Common myeloid progenitor, CD34-positive (primary cell): Measurements from ENCODE around the gene CLCN4.

ENCODE experiments used
- CTCF ChIA-PET: fragments of 350-600 bp; sonication (Branson Sonifier 250); formaldehyde crosslinking; loops from one replicate; lab custom pipeline; 2021; ENCODE audit warnings: antibody characterized with exemption; lab: Charles Lee
- POLR2A ChIA-PET: fragments of 350-600 bp; sonication (Branson Sonifier 250); formaldehyde crosslinking; loops from one replicate; lab custom pipeline; 2021; ENCODE audit warnings: antibody characterized with exemption; lab: Charles Lee
- DNase-seq, 3 donors: peaks; one replicate each; pipeline versions ENCODE4 v3.0.0 to v3.0.0-alpha.2; 2013
- H3K27ac ChIP-seq, 2 experiments: 1 replicate in 1 of 2; 2 replicates in 1 of 2; pipeline ENCODE4 v1.7.0; 2013; ENCODE audit warnings: inconsistent platforms in 2 of 2, low read length in 2 of 2, mild to moderate bottlenecking in 2 of 2, low read depth in 1 of 2, moderate library complexity in 1 of 2; ENCODE audit not compliant: severe bottlenecking in 2 of 2, insufficient read depth in 1 of 2, poor library complexity in 1 of 2
- H3K27me3 ChIP-seq, 5 experiments: replicated peaks in 2 of 5; 1 replicate in 3 of 5; 2 replicates in 2 of 5; pipeline versions ENCODE4 v1.6.1 to v1.7.0; 2013; ENCODE audit warnings: low read length in 4 of 5, mild to moderate bottlenecking in 2 of 5, moderate library complexity in 2 of 5, inconsistent platforms in 1 of 5; ENCODE audit not compliant: insufficient read depth in 5 of 5, control insufficient read depth in 4 of 5
- H3K36me3 ChIP-seq, 4 experiments: 1 replicate in 2 of 4; 2 replicates in 2 of 4; pipeline versions ENCODE4 v1.6.1 to v1.7.0; 2013; ENCODE audit warnings: low read length in 3 of 4, control low read depth in 1 of 4, mild to moderate bottlenecking in 1 of 4; ENCODE audit not compliant: control insufficient read depth in 4 of 4, insufficient read depth in 4 of 4
- H3K4me1 ChIP-seq, 4 experiments: 1 replicate in 3 of 4; 2 replicates in 1 of 4; pipeline versions ENCODE4 v1.6.1 to v1.7.1; 2013; ENCODE audit warnings: low read length in 3 of 4, mild to moderate bottlenecking in 3 of 4, control low read depth in 1 of 4, inconsistent platforms in 1 of 4, moderate library complexity in 1 of 4; ENCODE audit not compliant: control insufficient read depth in 4 of 4, insufficient read depth in 4 of 4; ENCODE audit errors: control extremely low read depth in 1 of 4
- H3K4me3 ChIP-seq, 7 experiments: 1 replicate in 4 of 7; 2 replicates in 3 of 7; pipeline versions ENCODE4 v1.5.1 to v1.7.0; 2013; ENCODE audit warnings: mild to moderate bottlenecking in 7 of 7, low read length in 6 of 7, moderate library complexity in 6 of 7, inconsistent platforms in 2 of 7, low read depth in 2 of 7, control low read depth in 1 of 7; ENCODE audit not compliant: insufficient read depth in 4 of 7, control insufficient read depth in 1 of 7; ENCODE audit errors: extremely low read depth in 1 of 7
- H3K9me3 ChIP-seq, 5 experiments: 1 replicate in 4 of 5; 2 replicates in 1 of 5; pipeline versions ENCODE4 v1.6.1 to v1.7.1; 2013; ENCODE audit warnings: low read length in 4 of 5, mild to moderate bottlenecking in 2 of 5, inconsistent platforms in 1 of 5, low read depth in 1 of 5, moderate library complexity in 1 of 5; ENCODE audit not compliant: control insufficient read depth in 4 of 5, insufficient read depth in 2 of 5; ENCODE audit errors: control extremely low read depth in 1 of 5
- WGBS: methylation state at CpG from one replicate; pipeline ENCODE4 v1.1.5; 2013; ENCODE audit not compliant: insufficient coverage; 5-methylcytosine and 5-hydroxymethylcytosine counted together

The CLCN4 gene

DNA sequence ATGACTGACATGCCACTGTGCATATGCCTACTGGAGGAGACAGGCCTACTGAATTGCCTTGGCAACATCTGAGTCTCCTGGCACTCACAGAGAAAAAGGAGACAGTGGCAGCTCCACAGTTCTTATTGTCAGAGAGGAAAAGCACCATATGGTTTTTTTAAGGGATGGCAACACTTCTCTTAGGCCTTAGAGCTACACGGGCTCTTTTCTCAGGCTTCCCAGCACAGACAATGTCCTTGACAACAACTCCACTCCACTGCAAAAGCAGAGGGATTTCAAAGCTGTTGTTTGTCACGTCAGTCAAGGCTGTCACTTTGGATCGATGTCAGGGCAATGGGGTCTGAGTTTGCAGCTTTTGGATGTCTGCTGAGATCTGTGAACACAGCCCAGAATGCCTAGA lies 4.7 kb upstream of the CLCN4 start:
- ChIA-PET CTCF (no interaction called here), POLR2A (no interaction called here)
- no peaks in the 10 kb centered on the region for H3K36me3 ChIP-seq
- no peak overlapping the region for H3K4me3 ChIP-seq
- no peak for DNase-seq
- H3K27me3 ChIP-seq, result peaks cover 0 to 22% (median 0%) of the 10 kb centered on the region in 5 experiments
- 71% methylated on average over 1 of the region's 3 CpGs for WGBS
- peaks cover 0 to 7% (median 3%) of the 10 kb centered on the region in 4 experiments for H3K4me1 ChIP-seq
- no peak overlapping the region for H3K27ac ChIP-seq
- H3K9me3 ChIP-seq, result no peaks in the 10 kb centered on the region

GRCh38 chrX:10155137-10155536 lies 1.6 kb upstream of the CLCN4 start:
- Histone ChIP-seq H3K27me3 (peaks cover 0 to 42% (median 0%) of the 10 kb centered on the region in 5 experiments), H3K4me1 (peaks cover 0 to 13% (median 6%) of the 10 kb centered on the region in 4 experiments), H3K27ac (no peak overlapping the region), H3K36me3 (no peaks in the 10 kb centered on the region), H3K4me3 (no peak overlapping the region), H3K9me3 (peaks cover 0 to 4% (median 0%) of the 10 kb centered on the region in 5 experiments)
- CTCF ChIA-PET, result no interaction called here
- no peak for DNase-seq
- WGBS, result 100% methylated on average over 1 of the region's 4 CpGs
- POLR2A ChIA-PET, result no interaction called here

DNA sequence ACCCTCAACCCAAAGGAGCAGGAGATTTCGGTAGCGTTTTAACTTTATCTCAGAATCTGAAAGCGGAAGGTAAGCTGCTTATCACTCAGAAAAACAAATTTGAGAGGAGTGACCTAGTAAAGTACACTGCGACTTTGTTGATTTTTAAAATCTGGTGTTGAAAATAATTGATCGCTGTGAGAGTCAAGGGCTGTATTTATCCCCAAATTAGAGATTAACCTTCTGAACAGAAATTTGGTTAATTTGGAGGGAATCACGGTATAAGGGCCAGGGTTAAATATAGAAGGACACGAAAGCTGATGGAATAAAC lies 212 bp downstream of the CLCN4 start:
- H3K4me1 ChIP-seq, result peaks cover 0 to 13% (median 6%) of the 10 kb centered on the region in 4 experiments
- H3K9me3 ChIP-seq, result peaks cover 0 to 4% (median 0%) of the 10 kb centered on the region in 5 experiments
- H3K36me3 ChIP-seq, result no peaks in the 10 kb centered on the region
- no peak for DNase-seq
- peak overlapping the region in 1 of 2 experiments; percentile 5 for H3K27ac ChIP-seq
- WGBS, result 30% methylated on average over 5 of the region's 7 CpGs
- ChIA-PET POLR2A (no interaction called here), CTCF (no interaction called here)
- peak overlapping the region in 5 of 7 experiments; percentile 2 to 71 (median 46) for H3K4me3 ChIP-seq
- H3K27me3 ChIP-seq, result peaks cover 0 to 55% (median 0%) of the 10 kb centered on the region in 5 experiments

GRCh38 chrX:10157543-10157942 lies 768 bp downstream of the CLCN4 start:
- H3K27me3 ChIP-seq, result peaks cover 0 to 55% (median 0%) of the 10 kb centered on the region in 5 experiments
- peak overlapping the region in 1 of 7 experiments; percentile 71 for H3K4me3 ChIP-seq
- no CpG with 5 or more reads among the region's 3 CpGs for WGBS
- H3K36me3 ChIP-seq, result no peaks in the 10 kb centered on the region
- ChIA-PET CTCF (no interaction called here), POLR2A (no interaction called here)
- peaks cover 0 to 4% (median 0%) of the 10 kb centered on the region in 5 experiments for H3K9me3 ChIP-seq
- no peak overlapping the region for H3K27ac ChIP-seq
- H3K4me1 ChIP-seq, result peaks cover 0 to 13% (median 6%) of the 10 kb centered on the region in 4 experiments
- DNase-seq, result no peak

GRCh38 chrX:10158279-10159144 lies 1.7 kb downstream of the CLCN4 start:
- H3K36me3 ChIP-seq, result no peaks in the 10 kb centered on the region
- POLR2A ChIA-PET, result no interaction called here
- H3K27ac ChIP-seq, result no peak overlapping the region
- CTCF ChIA-PET, result no interaction called here
- H3K9me3 ChIP-seq, result peaks cover 0 to 4% (median 0%) of the 10 kb centered on the region in 5 experiments
- H3K4me3 ChIP-seq, result peak overlapping the region in 5 of 7 experiments; percentile 15 to 64 (median 47)
- DNase-seq, result peak in 2 of 3 donors; percentile 13 to 38
- peaks cover 0 to 13% (median 6%) of the 10 kb centered on the region in 4 experiments for H3K4me1 ChIP-seq
- 25% methylated on average over 50 of the region's 64 CpGs for WGBS
- H3K27me3 ChIP-seq, result peaks cover 0 to 55% (median 0%) of the 10 kb centered on the region in 5 experiments

DNA sequence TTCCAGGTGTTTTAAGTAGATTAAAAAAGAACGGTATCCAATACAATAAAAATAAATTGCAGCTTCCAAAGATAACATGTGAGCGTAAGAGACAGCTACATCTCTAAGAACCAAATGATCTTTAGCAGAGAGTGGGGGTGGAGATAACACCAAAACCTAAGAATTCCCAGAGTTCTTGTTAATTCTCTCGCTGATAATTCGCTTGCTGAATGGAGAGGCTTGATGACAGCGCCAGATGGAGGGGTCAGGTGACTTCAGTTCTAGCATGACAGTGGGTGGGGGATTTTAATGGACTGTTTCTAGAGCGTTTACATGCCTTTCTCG lies 2.3 kb downstream of the CLCN4 start:
- no peak overlapping the region for H3K4me3 ChIP-seq
- WGBS, result 81% methylated on average over 5 of the region's 7 CpGs
- DNase-seq, result peak in 1 of 3 donors; percentile 36
- POLR2A ChIA-PET, result no interaction called here
- no peaks in the 10 kb centered on the region for H3K36me3 ChIP-seq
- peaks cover 0 to 13% (median 6%) of the 10 kb centered on the region in 4 experiments for H3K4me1 ChIP-seq
- peaks cover 0 to 4% (median 0%) of the 10 kb centered on the region in 5 experiments for H3K9me3 ChIP-seq
- peaks cover 0 to 50% (median 0%) of the 10 kb centered on the region in 5 experiments for H3K27me3 ChIP-seq
- CTCF ChIA-PET, result no interaction called here
- no peak overlapping the region for H3K27ac ChIP-seq

DNA sequence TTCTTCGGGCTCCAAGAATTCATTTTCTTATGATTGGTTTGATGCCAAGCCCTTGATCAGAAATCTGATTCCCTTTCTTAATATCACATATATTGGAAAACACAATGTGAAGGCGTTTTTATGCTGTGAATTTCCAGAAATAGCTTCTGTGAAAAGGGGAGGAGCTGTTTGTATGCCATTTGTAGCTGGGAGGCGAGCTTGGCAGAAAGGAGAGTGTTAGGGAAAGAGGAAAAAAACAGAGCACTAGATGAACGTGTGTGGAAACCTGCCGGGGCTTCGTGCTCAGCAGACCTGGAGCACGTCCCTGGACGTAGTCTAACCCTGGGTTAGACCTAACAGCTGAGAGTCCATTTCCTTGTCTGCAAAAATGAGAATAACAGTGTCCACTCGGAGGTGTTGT lies 3.4 kb downstream of the CLCN4 start:
- CTCF ChIA-PET, result no interaction called here
- no peak for DNase-seq
- Histone ChIP-seq H3K9me3 (peaks cover 0 to 4% (median 0%) of the 10 kb centered on the region in 5 experiments), H3K27ac (no peak overlapping the region), H3K4me3 (no peak overlapping the region), H3K36me3 (no peaks in the 10 kb centered on the region), H3K4me1 (peaks cover 4 to 21% (median 7%) of the 10 kb centered on the region in 4 experiments), H3K27me3 (peaks cover 0 to 42% (median 0%) of the 10 kb centered on the region in 5 experiments)
- 75% methylated on average over 8 of the region's 9 CpGs for WGBS
- POLR2A ChIA-PET, result no interaction called here
